Hematopoietic multipotent progenitor cell treated with erythropoietin and hydrocortisone succinate and interleukin-3 and kit ligand, for 6 days (in vitro differentiated cells): ENCODE data around the gene TOGARAM1.

Experiments
- DNase-seq: peaks from one replicate; pipeline ENCODE4 v3.0.0-alpha.2; 2015

The TOGARAM1 gene

DNA sequence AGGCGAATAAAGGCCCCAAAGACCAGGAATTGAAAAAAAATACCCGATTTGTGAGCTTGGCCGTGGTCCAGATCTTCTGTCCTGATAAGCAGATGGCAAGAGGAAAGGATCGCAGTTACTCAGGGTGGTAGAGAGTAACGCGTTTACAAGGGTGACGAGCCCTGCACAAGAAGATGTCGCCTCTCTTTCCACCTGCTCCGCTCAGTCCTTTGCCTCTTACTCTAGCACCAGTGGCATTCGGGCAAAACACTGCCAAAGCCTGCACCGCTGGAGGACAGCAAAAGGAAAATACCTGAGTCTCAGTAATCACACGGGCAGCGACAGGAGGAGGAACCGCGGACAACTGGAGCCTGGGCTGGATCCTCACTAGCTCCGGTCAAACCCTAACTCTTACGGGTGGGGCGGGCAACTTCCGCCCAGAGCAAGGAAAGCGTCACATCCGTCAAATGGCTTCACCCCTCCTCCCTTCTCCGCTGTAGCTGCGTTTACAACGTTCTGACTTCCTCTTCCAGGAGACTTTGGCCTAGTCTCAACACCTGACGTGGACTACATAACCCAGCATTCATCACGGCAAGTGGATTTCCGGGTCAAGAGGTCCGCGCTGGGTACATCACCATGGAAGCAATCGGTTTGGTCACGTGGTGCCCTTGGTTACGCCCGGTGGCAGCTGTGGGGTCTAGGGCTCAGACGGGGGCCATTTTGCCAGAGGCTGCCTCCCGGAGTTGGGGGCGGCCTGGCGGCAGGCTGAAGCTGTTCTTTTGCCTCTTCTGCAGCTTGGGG lies at the start of gene TOGARAM1, which contains the start of gene KLHL28:
Gene TOGARAM1 (plus strand): TSS at position 637 of the 780 bp plus-strand sequence. CDS start 232 bp downstream, outside the sequence.
Gene KLHL28 (minus strand): TSS at position 394 of the 780 bp plus-strand sequence. CDS start 16,019 bp downstream, outside the sequence.
- DNase-seq: peak; percentile 100

GRCh38 chr14:44914849-44915248 lies 47.1 kb upstream of the TOGARAM1 start:
- DNase-seq: peak; percentile 79

- DNase-seq: no peak
Measured at GRCh38 chr14:44928793-44929192, 33.2 kb upstream of the TOGARAM1 start.

DNA sequence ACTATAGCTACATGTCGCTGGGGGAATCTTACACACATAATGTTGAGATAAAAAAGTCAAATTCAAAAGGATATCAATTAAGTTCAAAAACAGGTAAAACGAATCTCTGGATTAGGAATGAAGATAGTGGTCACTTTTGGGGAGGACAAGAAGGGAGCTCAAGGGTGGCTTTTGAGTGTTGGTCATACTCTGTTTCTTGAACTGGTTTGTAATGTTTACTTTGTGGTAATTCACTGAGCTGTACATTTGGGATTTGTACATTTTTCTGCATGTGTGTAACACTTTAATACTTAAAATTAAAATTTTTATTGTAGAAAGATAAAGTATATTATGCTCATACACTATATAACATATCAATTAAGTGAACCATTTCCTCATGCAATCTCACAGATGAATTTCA lies 26.8 kb upstream of the TOGARAM1 start:
- DNase-seq: no peak

DNA sequence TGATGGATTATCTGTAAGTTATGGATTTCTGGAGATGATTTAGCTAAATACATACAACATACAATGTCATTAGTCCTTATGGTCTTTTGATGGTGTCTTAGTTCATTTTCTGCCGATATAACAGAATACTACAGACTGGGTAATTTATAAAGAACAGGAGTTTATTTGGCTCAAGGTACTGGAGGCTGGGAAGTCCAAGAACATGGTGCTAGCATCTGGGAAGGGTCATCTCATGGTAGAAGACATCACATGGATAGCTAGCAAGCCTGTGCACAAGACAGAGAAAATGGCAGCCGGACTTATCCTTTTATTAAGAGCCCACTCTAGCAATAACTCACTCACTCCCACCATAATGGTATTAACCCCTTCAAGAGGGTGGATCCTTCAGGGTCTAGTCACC lies 24.4 kb upstream of the TOGARAM1 start:
- no peak for DNase-seq

DNA sequence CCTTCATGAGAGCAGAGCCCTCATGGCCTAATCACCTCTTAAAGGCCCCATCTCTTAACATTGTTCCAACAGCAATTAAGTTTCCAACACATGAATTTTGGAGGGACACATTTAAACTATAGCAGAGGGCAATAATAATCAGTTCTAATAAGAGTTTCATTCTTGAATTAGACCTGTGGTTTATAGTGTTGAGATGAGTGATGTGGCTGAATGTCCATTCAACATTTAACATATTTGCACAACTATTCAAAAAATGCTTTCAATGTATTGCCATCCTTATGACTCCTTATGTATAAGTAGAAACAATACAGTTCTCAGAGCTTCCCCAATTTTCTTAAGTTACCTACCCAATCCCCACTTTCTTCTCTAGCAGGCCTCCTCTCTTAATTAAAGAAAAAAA lies 21.8 kb upstream of the TOGARAM1 start:
- DNase-seq: no peak

GRCh38 chr14:44940944-44941343 lies 21.0 kb upstream of the TOGARAM1 start:
- no peak for DNase-seq

DNA sequence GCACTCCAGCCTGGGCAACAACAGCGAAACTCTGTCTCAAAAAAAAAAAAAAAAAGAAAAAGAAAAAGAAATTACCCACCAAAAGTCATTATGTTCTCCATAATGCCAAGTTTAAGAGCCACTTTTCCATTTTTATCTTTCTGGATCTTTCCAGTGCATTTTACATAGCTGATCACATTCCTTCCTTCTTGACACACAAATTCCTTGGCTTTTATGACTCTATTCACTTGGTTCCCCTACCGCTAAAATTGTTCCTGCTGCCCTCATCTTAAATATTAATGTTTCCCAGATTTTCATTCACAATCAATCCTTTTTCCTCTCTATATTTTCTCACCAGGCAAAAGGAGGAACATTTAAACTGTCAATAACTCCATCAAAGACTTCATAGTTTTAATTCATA lies 20.4 kb upstream of the TOGARAM1 start:
- no peak for DNase-seq

DNA sequence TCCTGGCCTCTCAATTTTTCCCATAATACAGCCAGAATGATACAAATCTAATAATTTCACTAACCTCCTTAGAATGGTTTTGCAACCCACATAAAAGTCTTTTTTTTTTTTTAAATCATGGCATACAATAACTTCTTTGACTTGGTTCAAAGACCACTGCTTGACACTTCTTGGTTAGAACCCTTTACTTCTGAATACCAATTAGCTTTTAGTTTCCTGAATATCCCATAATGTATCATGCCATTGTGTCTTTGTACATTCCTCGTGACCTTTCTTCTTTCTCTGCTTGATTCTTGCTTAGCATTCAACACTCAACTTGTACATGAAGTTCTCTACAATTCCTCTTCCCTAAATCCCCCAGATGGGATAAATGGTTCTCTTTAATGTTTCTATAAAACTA lies 19.6 kb upstream of the TOGARAM1 start:
- no peak for DNase-seq

DNA sequence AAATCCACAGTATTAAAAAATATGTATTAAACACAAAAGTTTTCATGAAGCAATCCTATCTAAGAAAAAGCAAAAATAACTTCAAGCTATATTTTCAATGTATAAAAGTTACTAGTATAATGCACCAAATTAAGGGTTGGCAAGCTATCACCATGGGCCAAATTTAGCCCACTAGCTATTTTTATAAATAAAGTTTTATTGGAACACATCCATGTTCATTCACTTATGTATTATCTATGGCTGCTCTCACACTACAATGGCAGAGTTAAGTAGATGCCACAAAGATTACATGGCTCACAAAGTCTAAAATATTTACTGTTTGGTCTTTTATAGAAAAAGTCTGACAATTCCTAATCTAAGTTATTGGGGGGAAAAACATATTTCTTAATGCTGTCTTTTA lies 17.9 kb upstream of the TOGARAM1 start:
- DNase-seq: no peak

DNA sequence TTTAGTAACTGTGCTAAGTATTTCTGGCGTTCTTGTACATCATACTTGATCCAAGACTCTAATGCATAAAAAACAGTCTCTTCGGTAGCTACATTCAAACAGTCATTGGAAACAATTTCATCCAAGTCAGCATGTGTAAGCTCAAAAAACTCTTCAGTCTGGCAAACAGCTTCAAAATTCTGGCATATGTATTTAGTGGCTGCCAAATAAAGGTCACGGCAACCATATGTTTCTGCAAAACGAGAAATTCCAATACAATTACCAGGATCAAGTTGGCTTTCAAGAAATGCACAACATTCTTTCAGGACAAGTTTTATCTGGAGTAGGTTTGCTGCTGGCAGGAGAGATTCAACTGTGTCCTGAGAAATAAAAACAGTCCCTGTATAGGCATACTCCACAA lies 16.7 kb upstream of the TOGARAM1 start:
- DNase-seq: no peak

- no peak for DNase-seq
Measured at GRCh38 chr14:44951051-44951450, 10.9 kb upstream of the TOGARAM1 start.

DNA sequence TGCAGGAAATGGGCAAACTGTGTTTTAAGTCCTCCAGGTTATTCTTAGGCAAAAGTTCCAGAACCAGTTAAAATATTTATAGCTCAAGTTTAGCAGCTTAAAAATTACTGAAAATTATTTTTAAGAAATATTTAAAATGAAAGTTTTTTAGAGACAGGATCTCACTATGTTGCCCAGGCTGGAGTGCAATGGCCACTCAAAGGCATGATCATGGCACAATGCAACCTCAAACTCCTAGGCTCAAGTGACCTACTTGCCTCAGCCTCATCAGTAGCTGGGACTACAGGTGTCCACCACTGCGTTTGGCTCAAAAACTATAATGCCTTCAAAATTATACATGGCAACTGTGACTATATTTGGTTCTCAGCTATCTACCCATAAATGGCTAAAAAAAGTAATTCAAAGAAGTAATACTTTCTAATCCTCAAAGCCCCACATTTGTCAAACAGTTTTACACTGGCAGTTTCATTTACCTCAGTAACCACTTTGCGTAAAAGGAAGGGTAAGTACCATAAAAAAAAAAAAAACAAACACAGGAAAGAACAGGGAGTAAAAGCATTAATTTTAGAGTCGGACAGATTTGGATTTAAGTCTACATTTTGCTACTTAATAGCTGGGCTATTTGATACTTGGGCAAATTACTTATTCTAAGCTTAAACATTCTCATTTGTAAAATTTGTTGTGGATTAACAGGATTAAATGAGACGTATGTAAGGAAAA lies 9.4 kb upstream of the TOGARAM1 start:
- DNase-seq: no peak

- no peak for DNase-seq
Measured at GRCh38 chr14:44954750-44955149, 7.2 kb upstream of the TOGARAM1 start.

GRCh38 chr14:44955528-44955927 lies 6.5 kb upstream of the TOGARAM1 start:
- no peak for DNase-seq

DNA sequence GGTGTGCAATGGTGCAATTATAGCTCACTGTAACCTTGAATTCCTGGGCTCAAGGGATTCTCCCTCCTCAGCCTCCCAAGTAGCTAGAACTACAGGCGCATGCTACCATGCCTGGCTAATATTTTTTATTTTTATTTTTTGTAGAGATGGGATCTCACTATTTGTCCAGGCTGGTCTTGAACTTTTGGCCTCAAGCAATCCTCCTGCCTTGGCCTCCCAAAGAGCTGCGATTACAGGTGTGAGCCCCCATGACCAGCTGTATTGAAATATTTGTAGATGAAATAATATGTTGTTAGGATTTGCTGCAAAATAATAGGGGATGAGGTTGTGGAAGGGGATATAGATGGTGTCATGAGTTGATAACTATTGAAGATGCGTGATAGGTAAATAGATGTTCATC lies 5.1 kb upstream of the TOGARAM1 start:
- no peak for DNase-seq

GRCh38 chr14:44959538-44959937 lies 2.5 kb upstream of the TOGARAM1 start:
- no peak for DNase-seq

DNA sequence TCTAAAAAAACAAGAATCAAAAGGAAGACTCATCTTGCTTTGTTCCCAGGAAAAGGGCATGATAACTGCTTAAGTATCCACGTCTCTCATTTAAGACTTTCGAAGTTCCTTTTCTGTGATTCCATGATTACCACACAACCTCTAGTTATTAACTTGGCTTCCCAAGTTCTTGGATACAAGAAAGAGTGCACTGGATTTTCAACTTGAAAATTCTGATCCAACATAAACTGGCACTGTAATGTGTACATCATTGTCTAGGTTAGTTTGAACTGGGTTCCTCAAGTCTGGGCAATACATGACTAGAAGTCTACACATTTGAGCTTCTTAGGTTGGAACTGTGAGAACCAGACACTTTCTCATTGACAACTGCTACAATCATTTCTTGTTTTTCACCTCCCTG lies 1.8 kb upstream of the TOGARAM1 start:
- peak; percentile 25 for DNase-seq

GRCh38 chr14:44960646-44961045 lies 1.3 kb upstream of the TOGARAM1 start:
- DNase-seq: no peak

GRCh38 chr14:44961151-44961553 lies 838 bp upstream of the TOGARAM1 start:
- peak; percentile 85 for DNase-seq

GRCh38 chr14:44962334-44963043 lies 499 bp downstream of the TOGARAM1 start:
- peak; percentile 61 for DNase-seq

DNA sequence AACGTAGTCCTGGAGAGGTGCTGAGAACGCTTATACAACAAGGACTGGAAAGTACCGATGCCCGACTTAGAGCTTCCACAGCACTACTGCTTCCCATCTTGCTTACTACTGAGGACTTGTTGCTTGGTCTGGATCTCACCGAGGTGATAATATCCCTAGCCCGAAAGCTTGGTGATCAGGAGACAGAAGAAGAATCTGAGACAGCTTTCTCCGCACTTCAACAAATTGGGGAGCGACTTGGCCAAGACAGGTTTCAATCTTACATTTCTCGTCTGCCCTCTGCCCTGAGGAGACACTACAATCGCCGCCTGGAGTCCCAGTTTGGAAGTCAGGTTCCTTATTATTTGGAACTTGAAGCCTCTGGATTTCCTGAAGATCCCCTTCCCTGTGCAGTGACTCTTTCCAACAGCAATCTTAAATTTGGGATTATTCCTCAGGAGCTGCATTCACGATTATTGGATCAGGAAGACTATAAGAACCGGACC lies 1.1 kb downstream of the TOGARAM1 start:
- DNase-seq: peak; percentile 46

- peak; percentile 43 for DNase-seq
Measured at GRCh38 chr14:44963775-44964380, 1.9 kb downstream of the TOGARAM1 start.
